Natural killer cell treated with Interleukin-12 subunit alpha and Interleukin-12 subunit beta and Interleukin-15 and Interleukin-18, amount 100 ng/mL, for 72 hours (primary cell): ENCODE measurements around the gene GNB5. TPM values are rescaled to one million over a fixed set of nuclear protein-coding genes. Genes with fewer than 3 reads are reported as not detected.
"Not testable (repeated sequence)": the region's sequence is repeated elsewhere in the genome, so short reads cannot be mapped to it uniquely, and the experiment has no call there.

Experiments
- ATAC-seq, 2 donors: fragments of 150-1000 bp; cut with Tn5 transposase in 1 of 2; sonication (Bioruptor Pico), chemical (Tn5 transposase) in 1 of 2; 2 replicates each; pipeline ENCODE4 v1.10.0; 2021
- DNase-seq: peaks from one replicate; pipeline ENCODE4 v3.0.0; 2022; ENCODE audit warnings: low spot score
- H3K27ac Mint-ChIP-seq, 2 donors: 1 replicate in 1 of 2; 2 replicates in 1 of 2; pipeline ENCODE4 v1.8.0; 2022; ENCODE audit warnings: mixed read lengths in 2 of 2, mild to moderate bottlenecking in 1 of 2, moderate library complexity in 1 of 2
- H3K27me3 Mint-ChIP-seq, 2 donors: 1 replicate in 1 of 2; 2 replicates in 1 of 2; pipeline ENCODE4 v1.8.0; 2022; ENCODE audit warnings: mixed read lengths in 2 of 2
- H3K36me3 Mint-ChIP-seq: one replicate; pipeline ENCODE4 v1.8.0; 2022; ENCODE audit warnings: mixed read lengths
- H3K4me1 Mint-ChIP-seq, 2 donors: 1 replicate in 1 of 2; 2 replicates in 1 of 2; pipeline ENCODE4 v1.8.0; 2022; ENCODE audit warnings: low read depth in 2 of 2, mixed read lengths in 2 of 2, mild to moderate bottlenecking in 1 of 2
- H3K4me3 Mint-ChIP-seq: one replicate; pipeline ENCODE4 v1.8.0; 2022; ENCODE audit warnings: mixed read lengths
- H3K9me3 Mint-ChIP-seq: 2 replicates; pipeline ENCODE4 v1.8.0; 2022; ENCODE audit warnings: mixed read lengths
- total RNA-seq, 2 donors: library from RNA; stranded (reverse); gene quantifications; one replicate each; pipeline ENCODE4 v1.2.3, GENCODE V29; 2022

The GNB5 gene
- total RNA-seq, 2 donors from 2014 or later: 7.1 to 11.2 TPM

- Mint-ChIP-seq H3K36me3 (peaks cover 15% of the 10 kb centered on the region), H3K4me3 (no peak overlapping the region), H3K27me3 (peaks cover 13 to 29% of the 10 kb centered on the region in 2 donors), H3K27ac (no peak overlapping the region), H3K4me1 (no peaks in the 10 kb centered on the region), H3K9me3 (peaks cover 9% of the 10 kb centered on the region)
- ATAC-seq: no peak
- no peak for DNase-seq
Observed at GRCh38 chr15:52093167-52093538, 98.0 kb downstream of the GNB5 start.

DNA sequence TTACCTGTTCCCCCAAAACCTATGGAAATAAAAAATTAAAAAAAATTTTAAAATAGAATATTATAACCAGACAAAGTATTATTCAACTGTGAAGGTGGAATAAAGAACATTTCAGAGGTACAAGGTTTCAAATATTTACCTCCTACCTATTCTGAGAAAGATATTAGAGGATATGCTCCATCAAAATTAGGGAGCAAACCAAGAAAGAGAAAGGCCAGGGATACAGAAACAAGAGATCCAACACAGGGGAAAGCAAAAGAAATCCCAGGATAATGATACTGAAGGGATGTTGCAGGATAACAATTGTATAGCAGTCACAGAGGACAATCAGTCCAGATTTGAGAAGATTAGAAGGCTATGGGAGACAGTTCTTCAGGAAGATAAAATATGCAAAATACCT is 101.0 kb downstream of the GNB5 start:
- peaks cover 9% of the 10 kb centered on the region for H3K9me3 Mint-ChIP-seq
- H3K27ac Mint-ChIP-seq: no peak overlapping the region
- no peak for DNase-seq

DNA sequence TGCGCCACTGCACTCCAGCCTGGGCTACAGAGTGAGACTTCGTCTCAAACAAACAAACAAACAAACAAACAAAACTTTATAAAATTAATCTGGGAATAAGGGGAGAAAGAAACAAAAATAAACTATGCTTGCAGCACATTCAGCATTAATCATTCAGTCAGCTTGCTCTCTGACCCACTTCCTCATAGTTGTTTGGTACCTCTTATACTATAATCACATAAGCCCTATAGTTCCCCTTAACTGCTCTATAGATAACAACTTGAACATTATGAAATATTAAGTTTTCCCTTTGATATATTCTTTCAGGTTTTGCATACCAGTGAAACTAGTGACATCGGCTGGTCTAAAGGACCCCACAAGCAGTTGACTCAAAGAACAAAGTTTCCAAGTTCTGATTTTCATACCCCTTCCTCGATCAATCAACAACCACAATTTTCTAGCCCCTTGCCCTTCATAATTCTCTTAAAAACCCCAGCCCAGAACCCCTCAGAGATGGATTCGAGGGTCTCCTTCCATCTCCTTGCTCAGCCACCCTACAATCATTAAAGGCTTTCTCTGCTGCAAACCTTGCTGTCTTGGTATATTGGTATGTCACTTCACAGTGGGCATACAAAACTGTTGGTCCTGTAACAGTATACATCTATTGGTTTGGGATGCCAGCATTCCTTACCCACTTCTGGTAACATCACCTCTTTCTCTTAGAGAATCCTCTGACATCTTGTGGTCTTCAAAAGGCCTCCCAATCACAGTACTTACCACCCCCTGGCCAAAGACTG is 105.0 kb downstream of the GNB5 start:
- peaks cover 16 to 19% of the 10 kb centered on the region in 2 donors for H3K4me1 Mint-ChIP-seq
- H3K27ac Mint-ChIP-seq: no peak overlapping the region
- H3K27me3 Mint-ChIP-seq: peaks cover 13 to 24% of the 10 kb centered on the region in 2 donors
- H3K4me3 Mint-ChIP-seq: no peak overlapping the region
- no peak for ATAC-seq
- no peak for DNase-seq
- peaks cover 15% of the 10 kb centered on the region for H3K36me3 Mint-ChIP-seq
- peaks cover 9% of the 10 kb centered on the region for H3K9me3 Mint-ChIP-seq

More for the DNA sequence above, 101.0 kb downstream of the GNB5 start:
- Mint-ChIP-seq H3K27me3 (peaks cover 10 to 24% of the 10 kb centered on the region in 2 donors), H3K4me1 (no peaks in the 10 kb centered on the region), H3K4me3 (no peak overlapping the region), H3K36me3 (peaks cover 15% of the 10 kb centered on the region)
- ATAC-seq: no peak

DNA sequence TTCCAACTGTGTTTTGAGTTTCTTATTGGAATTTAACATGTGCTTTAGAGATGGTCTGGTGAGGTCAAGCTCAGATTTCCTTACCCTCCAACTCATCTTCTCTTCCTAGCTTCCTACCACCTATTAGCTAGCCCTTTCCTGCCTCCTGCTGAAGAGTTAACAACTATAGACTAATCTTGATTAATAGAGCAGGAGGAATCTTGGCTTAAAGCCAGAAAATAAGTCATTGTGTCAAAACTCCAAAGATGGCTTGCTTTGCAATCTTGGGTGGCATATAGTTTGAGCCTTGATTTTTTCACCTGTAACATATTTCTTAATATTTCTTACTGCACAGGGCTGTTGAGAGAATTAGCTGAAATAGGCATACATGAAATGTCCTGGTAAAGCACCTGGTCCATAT is 105.9 kb downstream of the GNB5 start:
- H3K27ac Mint-ChIP-seq: no peak overlapping the region
- no peak overlapping the region for H3K4me3 Mint-ChIP-seq
- H3K27me3 Mint-ChIP-seq: peaks cover 15 to 20% of the 10 kb centered on the region in 2 donors
- H3K4me1 Mint-ChIP-seq: peaks cover 19% of the 10 kb centered on the region in 2 donors
- peaks cover 7% of the 10 kb centered on the region for H3K9me3 Mint-ChIP-seq
- DNase-seq (no peak), ATAC-seq (no peak)
- H3K36me3 Mint-ChIP-seq: peaks cover 12% of the 10 kb centered on the region

DNA sequence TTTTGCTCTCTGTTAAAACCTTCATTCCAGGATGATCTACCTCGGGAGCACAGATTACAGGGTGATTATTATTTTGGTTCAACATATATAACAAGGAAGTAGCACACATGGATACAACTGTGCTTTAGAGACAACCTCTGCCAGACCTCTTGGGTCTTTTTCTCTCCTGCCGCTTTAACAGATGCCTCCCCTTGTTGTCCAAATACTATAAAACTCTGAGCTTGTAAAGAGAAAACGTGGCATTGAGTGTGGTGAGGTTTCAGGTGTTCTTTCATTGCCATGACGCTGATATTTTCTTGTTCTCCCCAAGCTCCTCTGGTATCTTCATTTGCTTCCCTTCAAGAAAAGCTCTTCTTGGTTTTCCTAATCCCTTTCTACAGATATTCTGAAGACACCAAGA is 107.6 kb downstream of the GNB5 start:
- DNase-seq (no peak), ATAC-seq (no peak)
- peaks cover 7 to 15% of the 10 kb centered on the region in 2 donors for H3K27me3 Mint-ChIP-seq
- no peaks in the 10 kb centered on the region for H3K36me3 Mint-ChIP-seq
- H3K27ac Mint-ChIP-seq: peak overlapping the region in 1 of 2 donors; percentile 58
- peaks cover 26 to 28% of the 10 kb centered on the region in 2 donors for H3K4me1 Mint-ChIP-seq
- no peak overlapping the region for H3K4me3 Mint-ChIP-seq
- no peaks in the 10 kb centered on the region for H3K9me3 Mint-ChIP-seq

DNA sequence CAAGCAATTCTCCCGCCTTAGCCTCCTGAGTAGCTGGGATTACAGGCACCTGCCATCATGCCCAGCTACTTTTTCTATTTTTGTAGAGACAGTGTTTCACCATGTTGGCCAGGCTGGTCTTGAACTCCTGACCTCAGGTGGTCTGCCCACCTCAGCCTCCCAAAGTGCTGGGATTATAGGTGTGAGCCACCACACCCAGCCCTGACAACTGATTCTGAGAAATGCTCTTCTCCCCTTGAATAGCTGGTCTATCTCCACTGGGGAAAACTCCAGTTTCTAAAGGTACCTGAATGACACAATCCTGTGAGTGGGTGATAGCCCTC is 108.2 kb downstream of the GNB5 start:
- Mint-ChIP-seq H3K4me1 (peaks cover 26 to 28% of the 10 kb centered on the region in 2 donors), H3K27me3 (peaks cover 7 to 18% of the 10 kb centered on the region in 2 donors), H3K4me3 (peak overlapping the region; percentile 46), H3K27ac (peak overlapping the region in 1 of 2 donors; percentile 58)
- DNase-seq, H3K9me3 Mint-ChIP-seq, ATAC-seq, H3K36me3 Mint-ChIP-seq: not testable (repeated sequence)

GRCh38 chr15:52082197-52083036 is 108.8 kb downstream of the GNB5 start:
- H3K4me3 Mint-ChIP-seq: peak overlapping the region; percentile 46
- ATAC-seq (peak; percentile 50 to 69), DNase-seq (no peak)
- H3K4me1 Mint-ChIP-seq: peaks cover 26 to 28% of the 10 kb centered on the region in 2 donors
- peak overlapping the region in 1 of 2 donors; percentile 58 for H3K27ac Mint-ChIP-seq
- peaks cover 7 to 18% of the 10 kb centered on the region in 2 donors for H3K27me3 Mint-ChIP-seq
- H3K9me3 Mint-ChIP-seq: no peaks in the 10 kb centered on the region
- H3K36me3 Mint-ChIP-seq: no peaks in the 10 kb centered on the region

DNA sequence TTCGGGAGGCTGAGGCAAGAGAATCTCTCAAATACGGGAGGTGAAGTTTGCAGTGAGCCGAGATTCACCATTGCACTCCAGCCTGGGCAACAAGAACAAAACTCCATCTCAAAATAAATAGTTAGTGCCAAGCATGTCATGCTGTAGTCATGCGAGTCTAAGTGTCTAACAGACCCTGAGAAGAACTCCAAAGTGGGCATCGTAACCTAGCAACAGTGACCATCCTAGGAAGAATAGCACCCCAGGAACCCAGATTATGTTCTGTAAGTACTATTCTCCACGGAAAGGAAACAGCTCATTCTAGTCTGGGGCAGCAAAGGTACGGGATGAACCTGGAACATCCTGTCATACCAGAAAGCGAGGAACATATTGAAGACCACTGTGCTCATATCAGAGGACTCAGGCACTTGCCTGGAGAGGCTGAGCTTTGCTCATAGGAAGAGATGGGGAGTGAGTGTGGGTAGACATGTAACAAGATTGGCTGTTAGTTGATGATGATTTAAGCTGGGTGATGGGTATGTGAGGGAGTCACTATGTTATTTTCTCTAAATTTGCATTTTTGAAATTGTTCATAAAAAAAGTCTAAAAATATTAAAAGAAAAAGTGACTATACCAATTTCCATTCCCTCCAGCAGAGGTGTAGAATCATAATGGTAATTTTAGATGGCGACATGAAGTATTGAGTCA is 110.3 kb downstream of the GNB5 start:
- H3K9me3 Mint-ChIP-seq: no peaks in the 10 kb centered on the region

GRCh38 chr15:52080031-52080430 is 111.2 kb downstream of the GNB5 start:
- Mint-ChIP-seq H3K27ac (no peak overlapping the region), H3K4me1 (peaks cover 31 to 35% of the 10 kb centered on the region in 2 donors), H3K27me3 (peaks cover 7 to 18% of the 10 kb centered on the region in 2 donors), H3K36me3 (no peaks in the 10 kb centered on the region), H3K9me3 (no peaks in the 10 kb centered on the region), H3K4me3 (no peak overlapping the region)
- ATAC-seq (no peak), DNase-seq (no peak)

More for the DNA sequence above, 110.3 kb downstream of the GNB5 start:
- H3K4me1 Mint-ChIP-seq: peaks cover 31 to 35% of the 10 kb centered on the region in 2 donors
- no peak overlapping the region for H3K27ac Mint-ChIP-seq
- no peak for ATAC-seq
- DNase-seq: no peak
- H3K4me3 Mint-ChIP-seq: no peak overlapping the region
- peaks cover 7 to 18% of the 10 kb centered on the region in 2 donors for H3K27me3 Mint-ChIP-seq
- no peaks in the 10 kb centered on the region for H3K36me3 Mint-ChIP-seq

DNA sequence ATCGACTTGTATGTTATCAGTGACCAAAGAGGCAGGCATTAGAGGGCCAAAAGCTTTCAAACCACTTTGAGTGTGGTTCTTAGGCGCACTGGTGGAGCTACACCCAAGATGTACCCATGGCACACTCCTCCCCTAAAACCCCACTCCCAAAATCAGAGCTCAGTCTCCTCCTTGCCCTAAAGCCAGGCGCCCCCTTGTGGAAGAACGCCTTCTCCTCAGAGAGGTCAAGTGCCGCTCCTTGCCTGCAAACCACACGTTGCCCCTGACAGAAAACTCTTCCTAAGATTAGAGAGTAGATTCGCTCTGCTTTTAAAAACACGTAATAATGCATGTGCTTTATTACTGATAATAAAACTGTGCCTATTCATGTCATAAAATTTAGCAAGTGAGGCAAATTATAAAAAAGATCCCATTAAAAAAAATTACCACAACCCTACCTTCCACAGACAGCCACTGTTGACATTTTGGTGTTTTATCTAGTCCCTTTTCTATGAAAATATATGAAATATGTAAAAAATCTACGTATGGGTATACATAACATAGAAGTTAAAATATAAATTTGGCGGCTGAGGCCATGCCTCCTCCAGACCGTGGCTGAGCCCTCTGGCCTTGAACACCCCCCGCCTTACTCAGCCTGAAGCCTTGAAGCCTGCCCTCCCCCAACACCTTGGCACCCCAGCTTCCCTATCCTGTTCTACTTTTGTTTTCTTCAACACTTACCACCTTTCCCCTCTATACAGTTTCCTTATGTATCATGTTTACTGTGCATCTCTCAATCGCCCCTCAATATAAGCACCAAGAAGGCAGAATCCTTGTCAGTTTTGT is 112.1 kb downstream of the GNB5 start:
- H3K4me1 Mint-ChIP-seq: peaks cover 31 to 35% of the 10 kb centered on the region in 2 donors
- H3K4me3 Mint-ChIP-seq: no peak overlapping the region
- H3K27ac Mint-ChIP-seq: no peak overlapping the region
- H3K9me3 Mint-ChIP-seq: no peaks in the 10 kb centered on the region
- no peaks in the 10 kb centered on the region for H3K36me3 Mint-ChIP-seq
- H3K27me3 Mint-ChIP-seq: peaks cover 7 to 18% of the 10 kb centered on the region in 2 donors
- ATAC-seq (peak; percentile 70 to 76), DNase-seq (peak; percentile 71)

DNA sequence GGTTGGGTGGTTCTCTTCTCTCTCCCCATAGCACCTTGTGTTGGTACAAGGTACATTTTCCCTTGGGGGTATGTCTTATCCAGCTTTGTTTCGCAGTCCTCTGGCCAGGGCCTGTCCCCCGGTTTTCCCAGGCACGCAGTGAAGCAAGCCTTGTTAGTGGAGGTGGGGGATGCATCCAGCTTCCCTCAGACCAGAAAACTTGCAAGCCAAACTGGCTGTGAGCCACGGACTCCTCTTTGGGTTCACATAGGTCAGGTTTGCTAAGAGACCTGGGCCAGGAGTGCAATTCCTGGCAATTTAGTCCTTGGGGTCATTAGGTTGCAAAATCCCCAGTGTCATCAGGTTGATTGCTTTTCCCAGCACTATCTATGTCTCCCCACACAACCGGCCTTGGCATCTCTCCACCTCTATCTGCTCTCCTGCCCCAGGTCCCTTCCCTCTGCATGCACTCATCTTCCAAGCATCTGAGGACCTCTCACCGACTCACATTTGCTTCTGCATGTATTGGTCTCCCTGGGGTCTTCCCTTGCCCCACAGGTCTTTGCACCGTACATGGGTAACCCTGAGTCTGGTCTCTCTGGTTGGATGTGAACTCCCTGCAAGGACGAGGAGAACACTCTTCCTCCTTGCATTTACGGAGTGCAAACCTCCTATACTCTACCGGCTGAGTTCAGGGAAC is 112.9 kb downstream of the GNB5 start:
- DNase-seq: no peak
- H3K9me3 Mint-ChIP-seq: no peaks in the 10 kb centered on the region
- no peak overlapping the region for H3K4me3 Mint-ChIP-seq
- H3K27ac Mint-ChIP-seq: peak overlapping the region in 1 of 2 donors; percentile 13
- H3K36me3 Mint-ChIP-seq: no peaks in the 10 kb centered on the region
- no peak for ATAC-seq
- peaks cover under 1 to 15% of the 10 kb centered on the region in 2 donors for H3K27me3 Mint-ChIP-seq
- peaks cover 26 to 29% of the 10 kb centered on the region in 2 donors for H3K4me1 Mint-ChIP-seq

DNA sequence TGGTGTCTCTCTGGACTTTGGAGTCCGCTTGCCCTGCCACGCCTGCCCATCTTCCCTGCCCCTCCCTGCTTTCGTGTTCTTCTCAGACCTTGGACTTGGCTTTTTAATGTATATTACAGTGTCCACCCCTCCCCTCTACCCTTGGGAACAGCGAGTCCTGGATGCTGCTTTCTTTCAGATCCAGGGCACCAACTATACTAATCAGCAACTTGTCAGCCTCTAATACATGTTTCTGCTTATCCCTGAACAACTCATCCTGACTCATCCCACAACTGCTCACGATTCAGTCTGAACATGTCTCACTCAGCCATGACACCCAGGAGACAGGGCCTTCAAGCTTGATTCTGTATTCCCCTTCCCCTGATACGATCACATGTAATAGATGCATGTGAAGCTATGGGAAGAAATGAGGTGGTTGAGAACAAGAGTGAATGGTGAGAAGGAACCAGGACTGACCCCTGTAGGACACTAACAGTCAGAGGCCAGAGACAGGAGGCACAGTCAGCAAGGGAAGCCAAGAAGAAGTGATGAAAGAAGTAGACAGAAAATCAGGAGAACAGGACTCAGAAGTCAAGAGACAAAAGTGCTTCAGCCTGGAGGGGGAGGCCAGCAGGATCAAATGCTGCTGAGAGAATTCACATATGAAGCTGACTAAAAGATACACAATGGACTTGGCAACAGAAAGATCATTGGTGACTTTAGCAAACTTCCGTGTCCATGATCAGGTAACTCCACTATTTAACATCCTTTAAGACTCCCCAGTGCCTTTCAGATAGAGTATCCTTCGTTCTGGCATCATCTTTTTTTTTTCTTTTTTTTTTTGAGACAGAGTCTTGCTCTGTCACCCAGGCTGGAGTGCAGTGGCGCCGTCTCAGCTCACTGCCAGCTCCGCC is 114.1 kb downstream of the GNB5 start:
- Mint-ChIP-seq H3K27me3 (peaks cover 0 to 15% of the 10 kb centered on the region in 2 donors), H3K4me3 (no peak overlapping the region), H3K4me1 (peaks cover 15 to 18% of the 10 kb centered on the region in 2 donors), H3K9me3 (no peaks in the 10 kb centered on the region), H3K36me3 (no peaks in the 10 kb centered on the region), H3K27ac (peak overlapping the region in 1 of 2 donors; percentile 7)
- DNase-seq (no peak), ATAC-seq (peak in 1 of 2 donors; percentile 74)
